ENCODE data around the gene LRRC30.

DNA sequence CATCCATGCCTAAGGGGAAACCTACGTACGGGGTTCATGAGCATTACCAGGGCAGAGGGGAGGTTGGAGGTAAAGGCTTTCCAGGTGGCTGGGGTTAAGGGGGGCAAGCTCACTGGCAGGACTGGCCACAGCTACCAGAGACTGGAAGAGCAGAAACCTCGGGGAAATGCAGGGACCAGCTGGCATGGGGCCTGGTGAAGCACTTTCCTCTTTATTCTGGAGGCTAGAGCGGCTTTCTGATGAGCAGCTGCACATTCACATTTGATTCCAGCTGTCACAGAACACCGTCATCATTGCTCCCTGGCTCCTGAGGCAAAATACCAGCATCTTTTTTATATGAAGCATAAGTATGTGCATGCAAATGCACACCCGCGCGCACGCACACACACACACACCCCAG lies 28.7 kb upstream of the LRRC30 start:
- TF ChIP-seq, protein P1, sequence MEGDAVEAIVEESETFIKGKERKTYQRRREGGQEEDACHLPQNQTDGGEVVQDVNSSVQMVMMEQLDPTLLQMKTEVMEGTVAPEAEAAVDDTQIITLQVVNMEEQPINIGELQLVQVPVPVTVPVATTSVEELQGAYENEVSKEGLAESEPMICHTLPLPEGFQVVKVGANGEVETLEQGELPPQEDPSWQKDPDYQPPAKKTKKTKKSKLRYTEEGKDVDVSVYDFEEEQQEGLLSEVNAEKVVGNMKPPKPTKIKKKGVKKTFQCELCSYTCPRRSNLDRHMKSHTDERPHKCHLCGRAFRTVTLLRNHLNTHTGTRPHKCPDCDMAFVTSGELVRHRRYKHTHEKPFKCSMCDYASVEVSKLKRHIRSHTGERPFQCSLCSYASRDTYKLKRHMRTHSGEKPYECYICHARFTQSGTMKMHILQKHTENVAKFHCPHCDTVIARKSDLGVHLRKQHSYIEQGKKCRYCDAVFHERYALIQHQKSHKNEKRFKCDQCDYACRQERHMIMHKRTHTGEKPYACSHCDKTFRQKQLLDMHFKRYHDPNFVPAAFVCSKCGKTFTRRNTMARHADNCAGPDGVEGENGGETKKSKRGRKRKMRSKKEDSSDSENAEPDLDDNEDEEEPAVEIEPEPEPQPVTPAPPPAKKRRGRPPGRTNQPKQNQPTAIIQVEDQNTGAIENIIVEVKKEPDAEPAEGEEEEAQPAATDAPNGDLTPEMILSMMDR (IDR thresholded peaks at IDR 0.05; ENCODE audit: poor library complexity) = no peak
- no peak for TF ChIP-seq EZH2 (IDR thresholded peaks at IDR 0.05; ENCODE audit: borderline replicate concordance)
